HCEC 1CT (cell line): ENCODE measurements around the gene NDUFB7.
A peak's percentile ranks its signal among the peaks of the same experiment; 100 is the strongest.

Source experiments
- DNase-seq: peaks from one replicate; pipeline ENCODE4 v3.0.0-alpha.2; 2017

The NDUFB7 gene

GRCh38 chr19:14519860-14520407 lies 51.9 kb downstream of the NDUFB7 start:
- no peak for DNase-seq

- DNase-seq: no peak
Measured at GRCh38 chr19:14519245-14519859, 52.5 kb downstream of the NDUFB7 start.

- peak; percentile 78 for DNase-seq
Measured at GRCh38 chr19:14517840-14518505, 53.9 kb downstream of the NDUFB7 start, which contains the start of gene DNAJB1. Gene DNAJB1, minus strand, starts transcription at chr19:14518397. Its CDS starts 48 bp downstream, at chr19:14518349.

GRCh38 chr19:14517446-14517839 lies 54.4 kb downstream of the NDUFB7 start:
- no peak for DNase-seq

- no peak for DNase-seq
Measured at GRCh38 chr19:14516746-14517438, 55.0 kb downstream of the NDUFB7 start.
